Testis (tissue), 2 donors: Measurements from ENCODE around the gene IL37.

Experiments
- CTCF ChIP-seq, 3 experiments: fragments of 450-650 bp in 2 of 3; fragments of 200-600 bp in 1 of 3; sonication (generic) in 1 of 3; IDR thresholded peaks; one replicate each; pipeline ENCODE4 v1.5.1; 2016 to 2019; ENCODE audit warnings: antibody characterized with exemption in 3 of 3, mild to moderate bottlenecking in 2 of 3, moderate library complexity in 1 of 3
- POLR2A ChIP-seq: fragments of 450-650 bp; IDR thresholded peaks from one replicate; pipeline ENCODE4 v1.6.1; 2017; ENCODE audit warnings: antibody characterized with exemption, mild to moderate bottlenecking, moderate library complexity

- TF ChIP-seq POLR2A (no peak), CTCF (IDR thresholded peaks at IDR 0.05) (no peak)
Measured at GRCh38 chr2:112936927-112937232, 25.9 kb downstream of the IL37 start.
